K562 (cell line): ENCODE data around the gene NECTIN4. TPM values are rescaled to one million over a fixed set of nuclear protein-coding genes. Genes with fewer than 3 reads are reported as not detected.

Experiments
- CBFA2T2 ChIP-seq: fragments of 450-650 bp; conservative IDR thresholded peaks from 2 replicates; pipeline ENCODE4 v1.6.1; 2017; ENCODE audit warnings: mild to moderate bottlenecking
- CEBPB ChIP-seq: fragments of 450-650 bp; IDR thresholded peaks from 2 replicates; pipeline ENCODE4 v1.6.1; 2016; ENCODE audit warnings: missing genetic modification characterization, missing compliant biosample characterization
- CHD4 ChIP-seq: fragments of 200-600 bp; sonication (generic); IDR thresholded peaks from 3 replicates; pipeline ENCODE4 v1.6.1; 2012; ENCODE audit warnings: low read depth, mild to moderate bottlenecking, mixed read lengths, low read length, inconsistent platforms; ENCODE audit not compliant: insufficient read depth, insufficient replicate concordance, poor library complexity, severe bottlenecking
- EP400 ChIP-seq: fragments of 450-650 bp; IDR thresholded peaks from 2 replicates; pipeline ENCODE4 v1.6.1; 2017; ENCODE audit warnings: antibody characterized with exemption, mild to moderate bottlenecking, moderate library complexity
- HEY1 ChIP-seq: fragments of 250-450 bp; sonication (Bioruptor Pico); IDR thresholded peaks from 2 replicates; pipeline ENCODE4 v1.5.0; 2020; ENCODE audit warnings: mild to moderate bottlenecking, moderate library complexity, borderline replicate concordance
- MAFF ChIP-seq: IDR thresholded peaks from 2 replicates; pipeline ENCODE4 v1.6.1; 2012; ENCODE audit warnings: low read length, improper control_type of control experiment
- NFYB ChIP-seq: IDR thresholded peaks from 2 replicates; pipeline ENCODE4 v1.6.1; 2011; ENCODE audit warnings: mild to moderate bottlenecking, moderate library complexity; ENCODE audit not compliant: insufficient read length; ENCODE audit errors: extremely low read depth
- PURB ChIP-seq: sonication (generic); formaldehyde crosslinking; IDR thresholded peaks from 2 replicates; pipeline ENCODE4 v1.9.0; 2021; ENCODE audit warnings: low read depth, mild to moderate bottlenecking, missing genetic modification reagents
- SMAD2 ChIP-seq: fragments of 150-350 bp; IDR thresholded peaks from 2 replicates; pipeline ENCODE4 v1.6.1; 2014; ENCODE audit warnings: low read depth, mild to moderate bottlenecking, low read length
- TRIM28 ChIP-seq: fragments of 450-650 bp; IDR thresholded peaks from 2 replicates; pipeline ENCODE4 v1.6.1; 2017
- ZNF134 ChIP-seq: fragments of 250-450 bp; sonication (Bioruptor Pico); conservative IDR thresholded peaks from 2 replicates; pipeline ENCODE4 v1.4.0; 2020
- ZNF24 ChIP-seq: fragments of 450-650 bp; IDR thresholded peaks from 2 replicates; pipeline ENCODE4 v1.6.1; 2016
- ZNF444 ChIP-seq: fragments of 250-450 bp; sonication (Bioruptor Pico); IDR thresholded peaks from 2 replicates; pipeline ENCODE4 v1.4.0; 2020; ENCODE audit warnings: mild to moderate bottlenecking, moderate library complexity
- ZNF589 ChIP-seq: fragments of 200-800 bp; sonication (Bioruptor generic); IDR thresholded peaks from 2 replicates; pipeline ENCODE4 v1.6.1; 2016; ENCODE audit warnings: low read depth, missing genetic modification characterization, missing compliant biosample characterization
- polyA plus RNA-seq, 8 experiments: library from polyadenylated mRNA; depleted of rRNA in 4 of 8; stranded (reverse) in 5 of 8; unstranded in 3 of 8; fragments of >200 nt; fragmentation: Nextera tagmentation in 2 of 8; fragmentation: Illumina TruSeq in 1 of 8; extraction: Ambion mirVana in 2 of 8; extraction: Trizol in 1 of 8; gene quantifications; 2 replicates each; pipeline versions ENCODE4 v1.2.1 to v1.2.3, GENCODE V29; 2011 to 2014; ENCODE audit warnings: inconsistent platforms in 1 of 8, missing spikeins in 1 of 8
- total RNA-seq, 7 experiments: library from RNA; depleted of rRNA in 6 of 7; stranded (reverse); fragments of >200 nt in 6 of 7; fragmentation: Illumina TruSeq in 2 of 7; extraction: Trizol in 2 of 7; gene quantifications; 2 replicates each; pipeline versions ENCODE4 v1.2.1 to v1.2.3, GENCODE V29; 2011 to 2021; ENCODE audit warnings: low replicate concordance in 1 of 7
- TF ChIP-seq, protein P1 (sequence below): fragments of 250-450 bp; sonication (Bioruptor Pico); IDR thresholded peaks from 2 replicates; pipeline ENCODE4 v1.4.0; 2020
- TF ChIP-seq, protein P2 (sequence below): sonication (generic); formaldehyde crosslinking; IDR thresholded peaks from 2 replicates; pipeline ENCODE4 v1.8.1; 2022; ENCODE audit warnings: missing genetic modification reagents
- TF ChIP-seq, protein P3 (sequence below): fragments of 450-650 bp; formaldehyde crosslinking; IDR thresholded peaks from 2 replicates; pipeline ENCODE4 v1.4.0; 2020; ENCODE audit warnings: mild to moderate bottlenecking, moderate library complexity
- TF ChIP-seq, protein P4 (sequence below), 2 experiments: fragments of 450-650 bp; conservative IDR thresholded peaks; 2 replicates each; pipeline ENCODE4 v1.6.1; 2017; ENCODE audit warnings: mild to moderate bottlenecking in 2 of 2, moderate library complexity in 2 of 2

Gene NECTIN4
- total and polyA plus RNA-seq, 9 of the 15 experiments (the other 6 are each of a cell fraction or from before 2014, with no cell fraction given), result 0.01 to 0.09 TPM; not detected in 7

DNA sequence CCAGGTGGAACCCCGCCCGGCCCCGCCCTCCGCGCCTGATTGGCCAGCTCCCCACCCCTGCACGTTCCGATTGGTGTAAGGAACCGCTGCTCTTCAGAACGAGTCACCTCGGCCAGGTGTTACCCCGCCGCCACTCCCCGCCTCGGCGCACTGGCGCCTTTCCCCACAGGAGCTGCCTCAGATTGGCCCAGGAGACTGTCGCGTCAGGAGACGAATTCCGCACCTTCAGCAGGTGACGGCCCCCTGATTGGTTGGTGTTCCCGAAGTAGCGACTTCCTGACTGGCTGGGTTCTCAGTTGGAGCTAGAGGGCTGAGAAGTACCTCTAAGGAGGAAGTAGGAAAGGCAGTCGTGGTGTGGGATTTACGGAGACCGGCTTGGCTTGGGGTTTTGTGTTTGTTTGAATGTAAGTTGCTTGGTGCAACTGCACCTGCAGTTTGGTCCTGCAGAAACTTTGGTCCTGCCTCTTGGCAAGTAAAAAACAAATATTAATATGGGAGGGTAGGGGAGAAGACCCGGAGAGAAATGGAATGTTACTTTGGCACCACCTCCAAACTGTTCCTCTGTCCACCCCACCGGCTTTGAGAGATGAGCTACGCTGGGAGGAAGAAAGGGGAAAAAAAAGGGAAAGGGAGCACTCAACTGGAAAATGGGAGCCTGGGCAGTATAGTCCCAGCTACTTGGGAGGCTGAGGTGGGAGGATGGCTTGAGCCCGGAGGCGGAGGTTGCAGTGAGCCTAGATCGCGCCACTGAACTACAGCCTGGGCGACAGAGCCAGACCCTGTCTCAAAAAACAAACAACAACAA lies 68.0 kb downstream of the NECTIN4 start (continued):
- TF ChIP-seq, protein P1, sequence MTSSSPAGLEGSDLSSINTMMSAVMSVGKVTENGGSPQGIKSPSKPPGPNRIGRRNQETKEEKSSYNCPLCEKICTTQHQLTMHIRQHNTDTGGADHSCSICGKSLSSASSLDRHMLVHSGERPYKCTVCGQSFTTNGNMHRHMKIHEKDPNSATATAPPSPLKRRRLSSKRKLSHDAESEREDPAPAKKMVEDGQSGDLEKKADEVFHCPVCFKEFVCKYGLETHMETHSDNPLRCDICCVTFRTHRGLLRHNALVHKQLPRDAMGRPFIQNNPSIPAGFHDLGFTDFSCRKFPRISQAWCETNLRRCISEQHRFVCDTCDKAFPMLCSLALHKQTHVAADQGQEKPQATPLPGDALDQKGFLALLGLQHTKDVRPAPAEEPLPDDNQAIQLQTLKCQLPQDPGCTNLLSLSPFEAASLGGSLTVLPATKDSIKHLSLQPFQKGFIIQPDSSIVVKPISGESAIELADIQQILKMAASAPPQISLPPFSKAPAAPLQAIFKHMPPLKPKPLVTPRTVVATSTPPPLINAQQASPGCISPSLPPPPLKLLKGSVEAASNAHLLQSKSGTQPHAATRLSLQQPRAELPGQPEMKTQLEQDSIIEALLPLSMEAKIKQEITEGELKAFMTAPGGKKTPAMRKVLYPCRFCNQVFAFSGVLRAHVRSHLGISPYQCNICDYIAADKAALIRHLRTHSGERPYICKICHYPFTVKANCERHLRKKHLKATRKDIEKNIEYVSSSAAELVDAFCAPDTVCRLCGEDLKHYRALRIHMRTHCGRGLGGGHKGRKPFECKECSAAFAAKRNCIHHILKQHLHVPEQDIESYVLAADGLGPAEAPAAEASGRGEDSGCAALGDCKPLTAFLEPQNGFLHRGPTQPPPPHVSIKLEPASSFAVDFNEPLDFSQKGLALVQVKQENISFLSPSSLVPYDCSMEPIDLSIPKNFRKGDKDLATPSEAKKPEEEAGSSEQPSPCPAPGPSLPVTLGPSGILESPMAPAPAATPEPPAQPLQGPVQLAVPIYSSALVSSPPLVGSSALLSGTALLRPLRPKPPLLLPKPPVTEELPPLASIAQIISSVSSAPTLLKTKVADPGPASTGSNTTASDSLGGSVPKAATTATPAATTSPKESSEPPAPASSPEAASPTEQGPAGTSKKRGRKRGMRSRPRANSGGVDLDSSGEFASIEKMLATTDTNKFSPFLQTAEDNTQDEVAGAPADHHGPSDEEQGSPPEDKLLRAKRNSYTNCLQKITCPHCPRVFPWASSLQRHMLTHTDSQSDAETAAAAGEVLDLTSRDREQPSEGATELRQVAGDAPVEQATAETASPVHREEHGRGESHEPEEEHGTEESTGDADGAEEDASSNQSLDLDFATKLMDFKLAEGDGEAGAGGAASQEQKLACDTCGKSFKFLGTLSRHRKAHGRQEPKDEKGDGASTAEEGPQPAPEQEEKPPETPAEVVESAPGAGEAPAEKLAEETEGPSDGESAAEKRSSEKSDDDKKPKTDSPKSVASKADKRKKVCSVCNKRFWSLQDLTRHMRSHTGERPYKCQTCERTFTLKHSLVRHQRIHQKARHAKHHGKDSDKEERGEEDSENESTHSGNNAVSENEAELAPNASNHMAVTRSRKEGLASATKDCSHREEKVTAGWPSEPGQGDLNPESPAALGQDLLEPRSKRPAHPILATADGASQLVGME, result no peak
- TF ChIP-seq, protein P2, sequence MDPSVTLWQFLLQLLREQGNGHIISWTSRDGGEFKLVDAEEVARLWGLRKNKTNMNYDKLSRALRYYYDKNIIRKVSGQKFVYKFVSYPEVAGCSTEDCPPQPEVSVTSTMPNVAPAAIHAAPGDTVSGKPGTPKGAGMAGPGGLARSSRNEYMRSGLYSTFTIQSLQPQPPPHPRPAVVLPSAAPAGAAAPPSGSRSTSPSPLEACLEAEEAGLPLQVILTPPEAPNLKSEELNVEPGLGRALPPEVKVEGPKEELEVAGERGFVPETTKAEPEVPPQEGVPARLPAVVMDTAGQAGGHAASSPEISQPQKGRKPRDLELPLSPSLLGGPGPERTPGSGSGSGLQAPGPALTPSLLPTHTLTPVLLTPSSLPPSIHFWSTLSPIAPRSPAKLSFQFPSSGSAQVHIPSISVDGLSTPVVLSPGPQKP (CRISPR knock-in tag), result no peak
- TF ChIP-seq, protein P3, sequence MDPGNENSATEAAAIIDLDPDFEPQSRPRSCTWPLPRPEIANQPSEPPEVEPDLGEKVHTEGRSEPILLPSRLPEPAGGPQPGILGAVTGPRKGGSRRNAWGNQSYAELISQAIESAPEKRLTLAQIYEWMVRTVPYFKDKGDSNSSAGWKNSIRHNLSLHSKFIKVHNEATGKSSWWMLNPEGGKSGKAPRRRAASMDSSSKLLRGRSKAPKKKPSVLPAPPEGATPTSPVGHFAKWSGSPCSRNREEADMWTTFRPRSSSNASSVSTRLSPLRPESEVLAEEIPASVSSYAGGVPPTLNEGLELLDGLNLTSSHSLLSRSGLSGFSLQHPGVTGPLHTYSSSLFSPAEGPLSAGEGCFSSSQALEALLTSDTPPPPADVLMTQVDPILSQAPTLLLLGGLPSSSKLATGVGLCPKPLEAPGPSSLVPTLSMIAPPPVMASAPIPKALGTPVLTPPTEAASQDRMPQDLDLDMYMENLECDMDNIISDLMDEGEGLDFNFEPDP (CRISPR knock-in tag), result no peak
- no peak for TF ChIP-seq ZNF134 (CRISPR knock-in tag)
- no peak for TF ChIP-seq HEY1 (CRISPR knock-in tag)
- TF ChIP-seq, protein P4, sequence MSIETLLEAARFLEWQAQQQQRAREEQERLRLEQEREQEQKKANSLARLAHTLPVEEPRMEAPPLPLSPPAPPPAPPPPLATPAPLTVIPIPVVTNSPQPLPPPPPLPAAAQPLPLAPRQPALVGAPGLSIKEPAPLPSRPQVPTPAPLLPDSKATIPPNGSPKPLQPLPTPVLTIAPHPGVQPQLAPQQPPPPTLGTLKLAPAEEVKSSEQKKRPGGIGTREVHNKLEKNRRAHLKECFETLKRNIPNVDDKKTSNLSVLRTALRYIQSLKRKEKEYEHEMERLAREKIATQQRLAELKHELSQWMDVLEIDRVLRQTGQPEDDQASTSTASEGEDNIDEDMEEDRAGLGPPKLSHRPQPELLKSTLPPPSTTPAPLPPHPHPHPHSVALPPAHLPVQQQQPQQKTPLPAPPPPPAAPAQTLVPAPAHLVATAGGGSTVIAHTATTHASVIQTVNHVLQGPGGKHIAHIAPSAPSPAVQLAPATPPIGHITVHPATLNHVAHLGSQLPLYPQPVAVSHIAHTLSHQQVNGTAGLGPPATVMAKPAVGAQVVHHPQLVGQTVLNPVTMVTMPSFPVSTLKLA (conservative IDR thresholded peaks at IDR 0.05), result 0 out of 4 replicates have a peak, but pooled peaks of 1 of the 2 experiments have one; percentile 42
- TF ChIP-seq ZNF24, result no peak
- 0 out of 2 replicates have a peak, but pooled peaks have one; percentile 23 for TF ChIP-seq ZNF589 (CRISPR knock-in tag)
- TF ChIP-seq MAFF, result no peak
- no peak; the same call in 1 of the 2 replicates for TF ChIP-seq EP400
- TF ChIP-seq ZNF444 (CRISPR knock-in tag), result no peak
- peak; percentile 95 for TF ChIP-seq NFYB
- TF ChIP-seq CEBPB (tag), result no peak
- TF ChIP-seq CHD4, result no peak
- no peak for TF ChIP-seq SMAD2
- no peak for TF ChIP-seq TRIM28
- TF ChIP-seq PURB (CRISPR knock-in tag), result no peak
- no peak for TF ChIP-seq CBFA2T2
